SK-N-SH (cell line): Measurements from ENCODE around the gene FRS2.

Experiments
- CTCF ChIP-seq: fragments of 200-600 bp; sonication (generic); IDR thresholded peaks from 2 replicates; pipeline ENCODE4 v1.6.1; 2017; ENCODE audit warnings: antibody characterized with exemption, mild to moderate bottlenecking, moderate library complexity
- EP300 ChIP-seq, 2 experiments: IDR thresholded peaks; 2 replicates each; pipeline versions ENCODE4 v1.4.0 to v1.6.1; 2012; ENCODE audit warnings: borderline replicate concordance in 1 of 2, low read depth in 1 of 2, low read length in 1 of 2
- EZH2phosphoT487 ChIP-seq: fragments of 200-600 bp; sonication (generic); IDR thresholded peaks from 2 replicates; pipeline ENCODE4 v1.6.1; 2017; ENCODE audit warnings: low read depth, mixed run types, mild to moderate bottlenecking, antibody characterized with exemption, moderate library complexity, borderline replicate concordance
- GABPA ChIP-seq: IDR thresholded peaks from 2 replicates; pipeline ENCODE4 v1.4.0; 2012; ENCODE audit warnings: low read depth, mild to moderate bottlenecking
- POLR2AphosphoS5 ChIP-seq: IDR thresholded peaks from 2 replicates; pipeline ENCODE4 v1.6.1; 2012; ENCODE audit warnings: low read depth, low read length
- RAD21 ChIP-seq: IDR thresholded peaks from 2 replicates; pipeline ENCODE4 v1.6.1; 2012; ENCODE audit warnings: mild to moderate bottlenecking, low read length
- RCOR1 ChIP-seq: fragments of 150-350 bp; IDR thresholded peaks from 2 replicates; pipeline ENCODE4 v1.6.1; 2017; ENCODE audit warnings: antibody characterized with exemption, low read length
- RFX5 ChIP-seq: IDR thresholded peaks from 2 replicates; pipeline ENCODE4 v1.6.1; 2012; ENCODE audit warnings: mild to moderate bottlenecking, improper control_type of control experiment, low read length
- TAF1 ChIP-seq: IDR thresholded peaks from 2 replicates; pipeline ENCODE4 v1.6.1; 2012; ENCODE audit warnings: low read depth, mild to moderate bottlenecking, low read length, moderate library complexity, borderline replicate concordance
- YY1 ChIP-seq: IDR thresholded peaks from 2 replicates; pipeline ENCODE4 v1.4.0; 2012; ENCODE audit warnings: low read depth, mild to moderate bottlenecking

DNA sequence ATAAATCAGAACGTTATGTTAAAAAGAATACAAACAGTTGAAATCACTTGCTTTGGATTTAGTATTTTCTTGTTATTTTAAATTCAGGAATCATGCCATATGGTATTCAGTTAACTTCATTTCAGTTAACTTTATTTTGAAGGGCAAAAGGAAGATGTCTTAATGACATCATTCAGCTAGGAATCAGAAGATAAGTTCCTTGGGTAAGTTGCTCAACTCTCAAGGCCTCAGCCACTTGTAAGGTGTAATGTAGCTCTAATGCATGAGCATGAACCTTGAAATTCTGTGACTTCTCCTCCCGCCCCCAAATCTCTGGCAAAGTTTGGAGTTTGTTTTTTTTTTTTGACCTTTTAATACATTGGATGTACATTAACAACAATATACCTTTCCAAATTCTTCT, 42.6 kb downstream of the FRS2 start:
- no peak for TF ChIP-seq TAF1
- TF ChIP-seq GABPA: no peak
- no peak for TF ChIP-seq YY1
- TF ChIP-seq CTCF: no peak
- no peak for TF ChIP-seq EP300 (IDR thresholded peaks at IDR 0.05; ENCODE audit: borderline replicate concordance in 1 of 2, low read depth in 1 of 2, low read length in 1 of 2)
- no peak for TF ChIP-seq POLR2AphosphoS5
- no peak for TF ChIP-seq RFX5
- no peak for TF ChIP-seq RAD21
- TF ChIP-seq EZH2phosphoT487: no peak
- no peak for TF ChIP-seq RCOR1
